Hepatocyte (in vitro differentiated cells): ENCODE measurements around the gene CRACR2A. TPM values are rescaled to one million over a fixed set of nuclear protein-coding genes. Genes with fewer than 3 reads are reported as not detected.

ENCODE experiments used
- DNase-seq: peaks from one replicate; pipeline ENCODE4 v3.0.0-alpha.2; 2016; ENCODE audit warnings: low spot score
- H2AFZ ChIP-seq: fragments of 200-600 bp; sonication (generic); 2 replicates; pipeline ENCODE4 v1.6.0; 2016; ENCODE audit warnings: antibody characterized with exemption, mild to moderate bottlenecking
- H3K27ac ChIP-seq: fragments of 200-600 bp; sonication (generic); 2 replicates; pipeline ENCODE4 v1.5.1; 2016; ENCODE audit warnings: mild to moderate bottlenecking
- H3K27me3 ChIP-seq: fragments of 200-600 bp; sonication (generic); 2 replicates; pipeline ENCODE4 v1.6.1; 2016
- H3K36me3 ChIP-seq: fragments of 200-600 bp; sonication (generic); replicated peaks from 2 replicates; pipeline ENCODE4 v1.5.1; 2016; ENCODE audit warnings: low read depth; ENCODE audit not compliant: insufficient read depth
- H3K4me1 ChIP-seq: fragments of 200-600 bp; sonication (generic); 2 replicates; pipeline ENCODE4 v1.5.1; 2016; ENCODE audit warnings: mild to moderate bottlenecking, moderate library complexity; ENCODE audit not compliant: insufficient read depth
- H3K4me2 ChIP-seq: fragments of 200-600 bp; sonication (generic); 2 replicates; pipeline ENCODE4 v1.6.0; 2016
- H3K4me3 ChIP-seq: fragments of 200-600 bp; sonication (generic); 2 replicates; pipeline ENCODE4 v1.5.1; 2016; ENCODE audit warnings: mild to moderate bottlenecking
- H3K79me2 ChIP-seq: fragments of 200-600 bp; sonication (generic); 2 replicates; pipeline ENCODE4 v1.6.0; 2017; ENCODE audit warnings: mild to moderate bottlenecking
- H3K9me2 ChIP-seq: fragments of 200-600 bp; sonication (generic); replicated peaks from 2 replicates; pipeline ENCODE4 v1.6.0; 2017; ENCODE audit warnings: mild to moderate bottlenecking; ENCODE audit not compliant: insufficient read depth
- H3K9me3 ChIP-seq: fragments of 200-600 bp; sonication (generic); 2 replicates; pipeline ENCODE4 v1.5.1; 2016; ENCODE audit warnings: low read depth, mild to moderate bottlenecking
- H4K20me1 ChIP-seq: fragments of 200-600 bp; sonication (generic); 2 replicates; pipeline ENCODE4 v1.6.0; 2016; ENCODE audit warnings: mild to moderate bottlenecking; ENCODE audit not compliant: insufficient read depth, poor library complexity, severe bottlenecking
- EZH2 ChIP-seq: fragments of 200-600 bp; sonication (generic); IDR thresholded peaks from 2 replicates; pipeline ENCODE4 v1.6.1; 2016; ENCODE audit warnings: antibody characterized with exemption, mild to moderate bottlenecking, borderline replicate concordance
- EZH2phosphoT487 ChIP-seq: fragments of 200-600 bp; sonication (generic); IDR thresholded peaks from one replicate; pipeline ENCODE4 v1.6.1; 2018; ENCODE audit warnings: antibody characterized with exemption, mild to moderate bottlenecking, low read depth, moderate library complexity; ENCODE audit not compliant: unreplicated experiment, severe bottlenecking
- WGBS: methylation state at CpG from one replicate; pipeline ENCODE4 v1.1.6; 2016; ENCODE audit warnings: low lambda C conversion rate; ENCODE audit errors: missing lambda C conversion rate; 5-methylcytosine and 5-hydroxymethylcytosine counted together
- polyA plus RNA-seq: library from polyadenylated mRNA; unstranded; fragments of >200 nt; fragmentation: Nextera tagmentation; extraction: Ambion mirVana; gene quantifications from 2 replicates; pipeline ENCODE4 v1.2.1, GENCODE V29; 2016
- total RNA-seq: library from RNA; depleted of rRNA; stranded (reverse); fragments of >200 nt; gene quantifications from 2 replicates; pipeline ENCODE4 v1.2.3, GENCODE V29; 2014
- TF ChIP-seq, protein P1 (sequence below): fragments of 200-600 bp; sonication (generic); IDR thresholded peaks from 2 replicates; pipeline ENCODE4 v1.5.1; 2016; ENCODE audit warnings: antibody characterized with exemption, mild to moderate bottlenecking; ENCODE audit not compliant: poor library complexity

Gene CRACR2A
- total and polyA plus RNA-seq, 2 experiments from 2014 or later: 0.30 to 0.80 TPM

DNA sequence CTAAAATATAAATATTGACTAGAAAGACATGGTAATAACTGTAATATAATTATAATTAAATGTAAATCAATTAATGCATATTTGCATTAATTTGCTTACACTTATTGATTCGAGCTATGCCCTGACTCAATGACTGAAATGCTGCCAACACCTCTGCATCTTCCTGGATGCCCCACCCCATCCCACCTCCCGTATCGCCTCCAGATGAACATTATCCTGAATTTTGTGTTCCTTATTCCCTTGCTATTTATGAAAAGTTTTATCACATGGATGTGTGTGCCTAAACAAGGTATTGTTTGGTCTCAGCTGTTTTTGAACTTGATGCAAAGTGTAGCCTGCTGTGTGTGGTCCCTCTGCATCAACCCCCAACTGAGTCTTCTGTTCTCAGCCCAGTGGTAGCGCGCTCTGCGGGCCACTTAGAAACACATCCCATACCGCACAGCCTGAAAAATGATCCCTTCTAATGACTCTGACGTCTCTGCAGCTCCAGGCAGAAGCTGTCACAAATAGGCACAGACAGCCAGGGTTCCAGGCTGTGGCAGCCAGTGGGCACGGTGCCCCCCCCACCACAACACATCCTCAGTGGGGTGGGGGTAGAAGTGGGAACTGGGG, 165.4 kb downstream of the CRACR2A start:
- no peak overlapping the region for H3K27ac ChIP-seq
- H3K36me3 ChIP-seq: no peaks in the 10 kb centered on the region
- no peaks in the 10 kb centered on the region for H3K9me3 ChIP-seq
- H3K9me2 ChIP-seq: no peaks in the 10 kb centered on the region
- 63% methylated on average over 9 of the region's 9 CpGs for WGBS
- H4K20me1 ChIP-seq: no peaks in the 10 kb centered on the region
- H3K27me3 ChIP-seq: peaks cover 6% of the 10 kb centered on the region
- no peak overlapping the region for H2AFZ ChIP-seq
- no peak overlapping the region for H3K4me3 ChIP-seq
- no peaks in the 10 kb centered on the region for H3K4me1 ChIP-seq
- TF ChIP-seq, protein P1, sequence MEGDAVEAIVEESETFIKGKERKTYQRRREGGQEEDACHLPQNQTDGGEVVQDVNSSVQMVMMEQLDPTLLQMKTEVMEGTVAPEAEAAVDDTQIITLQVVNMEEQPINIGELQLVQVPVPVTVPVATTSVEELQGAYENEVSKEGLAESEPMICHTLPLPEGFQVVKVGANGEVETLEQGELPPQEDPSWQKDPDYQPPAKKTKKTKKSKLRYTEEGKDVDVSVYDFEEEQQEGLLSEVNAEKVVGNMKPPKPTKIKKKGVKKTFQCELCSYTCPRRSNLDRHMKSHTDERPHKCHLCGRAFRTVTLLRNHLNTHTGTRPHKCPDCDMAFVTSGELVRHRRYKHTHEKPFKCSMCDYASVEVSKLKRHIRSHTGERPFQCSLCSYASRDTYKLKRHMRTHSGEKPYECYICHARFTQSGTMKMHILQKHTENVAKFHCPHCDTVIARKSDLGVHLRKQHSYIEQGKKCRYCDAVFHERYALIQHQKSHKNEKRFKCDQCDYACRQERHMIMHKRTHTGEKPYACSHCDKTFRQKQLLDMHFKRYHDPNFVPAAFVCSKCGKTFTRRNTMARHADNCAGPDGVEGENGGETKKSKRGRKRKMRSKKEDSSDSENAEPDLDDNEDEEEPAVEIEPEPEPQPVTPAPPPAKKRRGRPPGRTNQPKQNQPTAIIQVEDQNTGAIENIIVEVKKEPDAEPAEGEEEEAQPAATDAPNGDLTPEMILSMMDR: no peak
- TF ChIP-seq EZH2 (no peak), EZH2phosphoT487 (no peak)
- no peak for DNase-seq
- H3K79me2 ChIP-seq: no peaks in the 10 kb centered on the region
- no peak overlapping the region for H3K4me2 ChIP-seq

DNA sequence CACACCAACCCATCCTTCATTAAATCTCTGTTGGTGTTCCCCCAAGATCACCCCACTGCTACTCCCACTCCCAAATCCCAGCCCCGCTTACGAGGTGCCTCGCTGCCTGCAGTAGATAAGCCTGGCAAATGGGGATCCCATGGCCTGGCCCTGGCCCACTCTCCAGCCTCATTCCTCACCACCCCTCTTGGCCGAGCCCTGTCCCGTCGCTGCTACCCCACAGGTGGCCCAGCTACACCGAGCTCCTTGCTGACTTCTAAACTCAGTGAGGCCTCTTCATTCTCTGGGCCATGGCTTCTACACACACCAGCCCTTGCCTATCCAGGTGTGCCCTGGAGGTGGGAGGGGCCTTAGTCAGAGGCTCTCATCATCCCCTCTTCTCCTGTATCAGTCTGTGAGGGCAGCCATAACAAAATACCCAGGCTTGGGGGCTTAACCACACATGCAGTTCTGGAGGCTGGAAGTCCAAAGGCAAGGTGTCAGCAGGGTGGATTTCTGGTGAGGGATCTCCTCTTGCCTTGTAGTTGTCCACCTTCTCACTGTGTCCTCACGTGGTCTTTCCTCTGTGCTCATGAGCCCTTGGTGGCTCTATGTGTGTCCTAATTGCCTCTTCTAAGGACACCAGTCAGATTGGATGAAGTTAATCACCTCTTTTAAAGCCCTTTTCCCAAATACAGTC, 169.1 kb downstream of the CRACR2A start:
- Histone ChIP-seq H3K79me2 (no peaks in the 10 kb centered on the region), H3K36me3 (no peaks in the 10 kb centered on the region), H3K27me3 (no peaks in the 10 kb centered on the region), H3K9me2 (no peaks in the 10 kb centered on the region), H3K4me1 (no peaks in the 10 kb centered on the region), H3K9me3 (no peaks in the 10 kb centered on the region), H2AFZ (no peak overlapping the region), H4K20me1 (no peaks in the 10 kb centered on the region), H3K27ac (no peak overlapping the region), H3K4me2 (no peak overlapping the region), H3K4me3 (no peak overlapping the region)
- WGBS: 91% methylated on average over 8 of the region's 8 CpGs
- no peak for DNase-seq
- TF ChIP-seq, protein P1: no peak
- TF ChIP-seq EZH2phosphoT487 (no peak), EZH2 (no peak)

DNA sequence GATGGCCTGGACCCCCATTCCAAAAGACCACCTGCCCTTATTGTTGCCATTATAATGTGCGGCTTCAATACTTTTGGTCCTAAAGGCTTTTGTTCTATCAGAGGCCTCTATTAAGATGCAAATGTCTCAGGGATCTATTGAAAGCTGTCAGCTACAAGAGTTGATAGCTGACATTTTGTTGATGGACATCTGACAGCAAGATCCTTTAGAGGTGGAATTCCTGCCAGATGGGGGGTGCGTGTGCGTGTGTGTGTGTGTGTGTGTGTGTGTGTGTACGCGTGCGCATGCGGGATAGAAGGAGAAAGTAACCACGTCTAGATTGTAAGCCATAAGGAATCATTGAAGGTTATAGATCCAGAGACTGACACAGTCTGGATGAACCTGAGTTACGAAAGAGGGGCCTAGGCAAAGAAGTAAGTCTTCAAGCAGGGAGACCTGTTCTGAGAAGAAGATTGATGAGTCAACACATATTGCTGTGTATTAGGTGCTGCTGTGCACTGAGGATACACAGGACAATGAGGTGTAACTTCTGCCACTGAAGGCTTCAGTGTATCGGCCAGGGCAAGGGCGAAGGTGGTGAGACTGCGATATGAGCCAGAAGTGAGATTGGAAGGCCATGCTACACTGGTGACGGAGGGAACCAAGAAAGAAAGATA, 172.7 kb downstream of the CRACR2A start:
- no peaks in the 10 kb centered on the region for H3K9me2 ChIP-seq
- no peak overlapping the region for H2AFZ ChIP-seq
- no peaks in the 10 kb centered on the region for H3K4me1 ChIP-seq
- WGBS: 90% methylated on average over 13 of the region's 13 CpGs
- TF ChIP-seq EZH2phosphoT487 (no peak), EZH2 (no peak)
- TF ChIP-seq, protein P1: no peak
- H4K20me1 ChIP-seq: no peaks in the 10 kb centered on the region
- no peak overlapping the region for H3K4me2 ChIP-seq
- H3K9me3 ChIP-seq: no peaks in the 10 kb centered on the region
- H3K27ac ChIP-seq: no peak overlapping the region
- no peaks in the 10 kb centered on the region for H3K36me3 ChIP-seq
- H3K27me3 ChIP-seq: no peaks in the 10 kb centered on the region
- H3K79me2 ChIP-seq: no peaks in the 10 kb centered on the region
- DNase-seq: no peak
- no peak overlapping the region for H3K4me3 ChIP-seq
